ENCODE data around the gene DUSP2.

DUSP2 gene

GRCh38 chr2:96103761-96104486 is 41.3 kb downstream of the DUSP2 start:
- DNase-seq, result no peak

- DNase-seq, result no peak
Measured at GRCh38 chr2:96103187-96103601, 42.0 kb downstream of the DUSP2 start.

- DNase-seq, result no peak
Measured at GRCh38 chr2:96102596-96103186, 42.5 kb downstream of the DUSP2 start.

- no peak for DNase-seq
Measured at GRCh38 chr2:96100893-96101304, 44.3 kb downstream of the DUSP2 start.

GRCh38 chr2:96099861-96100798 is 45.1 kb downstream of the DUSP2 start:
- DNase-seq, result no peak

GRCh38 chr2:96098900-96099590 is 46.2 kb downstream of the DUSP2 start:
- no peak for DNase-seq

GRCh38 chr2:96097951-96098823 is 47.1 kb downstream of the DUSP2 start:
- DNase-seq, result no peak

GRCh38 chr2:96097441-96097840 is 47.8 kb downstream of the DUSP2 start:
- no peak for DNase-seq

GRCh38 chr2:96095116-96095636 is 50.1 kb downstream of the DUSP2 start:
- no peak for DNase-seq

- no peak for DNase-seq
Measured at GRCh38 chr2:96093528-96093927, 51.7 kb downstream of the DUSP2 start.

Measured in amygdala (tissue), 56 donors.